GM19324 (cell line): ENCODE data around the gene HBM.
"Not testable (repeated sequence)": the region's sequence is repeated elsewhere in the genome, so short reads cannot be mapped to it uniquely, and the experiment has no call there.

ENCODE experiments used
- ATAC-seq: cut with Tn5 transposase; IDR thresholded peaks from one replicate; pipeline ENCODE4 v1.9.1; 2021; ENCODE audit warnings: mild to moderate bottlenecking, moderate library complexity; ENCODE audit not compliant: unreplicated experiment, low FRiP score

The HBM gene

GRCh38 chr16:180681-181564 is 15.1 kb downstream of the HBM start:
- ATAC-seq = no peak

GRCh38 chr16:181565-182021 is 15.8 kb downstream of the HBM start:
- ATAC-seq = no peak

GRCh38 chr16:183005-183404 is 17.2 kb downstream of the HBM start:
- no peak for ATAC-seq

- ATAC-seq = no peak
Measured at GRCh38 chr16:185213-185612, 19.4 kb downstream of the HBM start.

- no peak for ATAC-seq
Measured at GRCh38 chr16:185691-186090, 19.9 kb downstream of the HBM start.

- no peak for ATAC-seq
Measured at GRCh38 chr16:187330-187729, 21.6 kb downstream of the HBM start.

- ATAC-seq = no peak
Measured at GRCh38 chr16:188674-189073, 22.9 kb downstream of the HBM start.

- no peak for ATAC-seq
Measured at GRCh38 chr16:189604-190186, 23.9 kb downstream of the HBM start.

GRCh38 chr16:191831-192230 is 26.1 kb downstream of the HBM start:
- ATAC-seq = no peak

- ATAC-seq = no peak
Measured at GRCh38 chr16:192686-193085, 26.9 kb downstream of the HBM start.

GRCh38 chr16:193441-193840 is 27.7 kb downstream of the HBM start:
- ATAC-seq = no peak

GRCh38 chr16:194516-194915 is 28.7 kb downstream of the HBM start:
- no peak for ATAC-seq

- no peak for ATAC-seq
Measured at GRCh38 chr16:200388-200787, 34.6 kb downstream of the HBM start.

- no peak for ATAC-seq
Measured at GRCh38 chr16:203246-203645, 37.5 kb downstream of the HBM start.

GRCh38 chr16:204046-204445 is 38.3 kb downstream of the HBM start:
- ATAC-seq = not testable (repeated sequence)

GRCh38 chr16:209359-209758 is 43.6 kb downstream of the HBM start:
- not testable (repeated sequence) for ATAC-seq

- ATAC-seq = not testable (repeated sequence)
Measured at GRCh38 chr16:211631-212180, 45.9 kb downstream of the HBM start.

GRCh38 chr16:212999-213398 is 47.2 kb downstream of the HBM start:
- ATAC-seq = no peak
